GM18909 (cell line): Measurements from ENCODE around the gene WDR11.

Experiments used
- ATAC-seq: cut with Tn5 transposase; IDR thresholded peaks from one replicate; pipeline ENCODE4 v1.9.1; 2021; ENCODE audit warnings: mild to moderate bottlenecking; ENCODE audit not compliant: unreplicated experiment, poor library complexity

The WDR11 gene

DNA sequence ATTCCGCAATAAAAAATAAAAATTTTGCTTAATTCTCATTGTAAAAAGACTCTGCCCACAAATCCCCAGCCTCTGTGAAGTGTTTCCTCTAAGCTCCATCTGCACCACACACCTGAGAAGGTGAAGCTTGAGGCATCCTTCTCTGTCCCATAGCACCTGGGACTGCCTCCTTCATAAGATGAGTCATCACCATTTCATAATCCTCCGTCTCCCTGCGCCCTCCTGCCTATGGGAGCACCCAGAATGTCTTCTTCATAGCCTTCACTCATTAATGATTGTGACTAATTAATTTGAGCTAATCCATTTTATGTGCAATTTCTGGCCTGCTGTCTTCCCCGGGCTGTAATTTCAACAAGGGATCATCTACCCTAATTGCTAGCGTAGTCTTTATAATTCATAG is 90.3 kb downstream of the WDR11 start:
- ATAC-seq, result no peak

DNA sequence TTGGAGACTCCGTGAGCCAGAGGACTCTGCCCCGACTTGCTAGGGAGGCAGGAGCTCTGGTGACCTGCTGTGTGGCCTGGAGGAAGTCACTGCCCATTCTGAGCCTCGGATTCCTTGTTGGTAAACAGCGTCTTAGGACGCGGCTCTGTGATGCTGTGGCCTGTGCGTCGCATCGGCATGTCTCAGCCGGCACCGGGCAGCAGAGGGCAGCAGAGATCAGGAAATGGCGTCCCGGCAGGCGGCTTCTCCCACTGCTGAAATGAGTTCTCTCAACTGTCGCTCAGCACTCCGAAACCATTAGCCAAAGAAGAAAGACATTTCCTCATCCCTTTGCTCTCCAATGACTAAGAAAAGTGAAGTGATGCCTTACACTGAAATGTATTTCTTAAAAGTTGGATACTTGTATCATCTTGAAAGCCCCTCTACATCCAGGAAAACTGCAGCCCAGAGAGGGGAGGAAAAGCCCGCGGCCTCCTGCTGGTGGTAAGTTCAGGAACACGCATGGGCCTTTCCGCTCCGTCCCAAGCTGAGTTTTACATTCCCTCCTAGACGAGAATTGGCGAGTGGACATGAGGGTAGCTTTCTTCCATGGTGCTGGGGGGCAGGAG is 91.7 kb downstream of the WDR11 start:
- peak; percentile 87 for ATAC-seq

DNA sequence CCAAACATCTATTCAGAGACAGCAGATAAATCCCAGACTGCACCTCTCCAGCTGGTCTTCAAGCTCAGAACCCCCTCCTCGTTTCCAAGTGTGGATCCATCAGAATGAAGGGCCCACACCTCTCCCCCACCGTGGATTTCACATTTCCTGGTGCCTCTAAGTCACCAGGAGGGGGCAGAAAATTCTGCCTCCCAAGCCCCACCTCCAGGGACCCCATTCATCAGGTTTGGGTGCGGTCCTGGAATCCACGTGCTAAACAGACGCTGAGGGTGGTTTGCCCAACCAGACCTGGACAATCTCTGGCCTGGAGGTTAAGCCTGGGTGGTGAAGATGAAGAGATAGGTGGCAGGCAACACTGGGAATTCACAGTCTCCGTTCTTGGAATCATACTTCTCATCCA is 92.4 kb downstream of the WDR11 start:
- ATAC-seq, result no peak

DNA sequence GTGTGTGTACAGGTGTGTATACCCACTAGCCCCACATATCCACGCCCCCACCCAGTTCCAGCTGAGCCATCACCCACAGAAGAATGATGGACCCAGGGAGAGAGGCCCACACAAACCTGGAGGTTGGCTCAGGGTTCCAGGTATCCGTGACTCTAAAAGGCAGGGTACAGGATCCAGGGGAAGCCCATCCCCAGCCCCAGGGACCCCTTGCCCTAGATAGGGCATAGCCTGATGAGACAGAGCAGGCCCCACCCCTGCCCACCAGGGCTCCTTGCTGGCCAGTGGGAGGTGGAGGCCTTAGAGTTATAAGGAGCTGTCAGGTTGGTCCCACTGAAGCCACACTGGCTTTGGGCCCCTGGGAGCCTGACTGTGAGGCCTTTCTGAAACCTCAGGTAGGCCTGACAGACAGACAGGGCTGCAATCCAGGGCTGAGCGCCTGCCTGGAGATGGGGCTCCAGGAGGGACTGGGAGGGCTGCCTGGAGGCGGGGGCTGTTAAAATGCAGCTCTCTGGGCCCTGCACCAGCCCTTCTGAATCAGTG is 93.5 kb downstream of the WDR11 start:
- no peak for ATAC-seq

DNA sequence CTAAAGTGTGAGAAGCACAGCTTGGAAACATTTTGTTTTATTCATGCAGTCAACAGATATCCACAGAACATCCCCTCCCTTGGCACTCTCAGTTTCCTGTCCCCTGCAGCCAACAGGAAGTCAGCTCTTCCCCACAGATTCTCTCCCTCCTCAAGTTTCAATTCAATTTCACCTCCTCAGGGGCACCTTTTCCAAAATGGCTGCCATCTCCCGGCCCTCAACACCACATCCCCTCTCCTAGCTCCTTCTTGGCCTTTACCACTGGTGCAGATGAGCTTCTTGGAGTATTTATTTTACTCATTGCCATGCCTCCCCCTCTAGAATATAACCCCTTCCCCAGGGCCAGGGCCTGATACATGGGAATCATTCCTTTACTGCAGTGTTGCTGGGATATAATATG is 94.0 kb downstream of the WDR11 start:
- no peak for ATAC-seq

DNA sequence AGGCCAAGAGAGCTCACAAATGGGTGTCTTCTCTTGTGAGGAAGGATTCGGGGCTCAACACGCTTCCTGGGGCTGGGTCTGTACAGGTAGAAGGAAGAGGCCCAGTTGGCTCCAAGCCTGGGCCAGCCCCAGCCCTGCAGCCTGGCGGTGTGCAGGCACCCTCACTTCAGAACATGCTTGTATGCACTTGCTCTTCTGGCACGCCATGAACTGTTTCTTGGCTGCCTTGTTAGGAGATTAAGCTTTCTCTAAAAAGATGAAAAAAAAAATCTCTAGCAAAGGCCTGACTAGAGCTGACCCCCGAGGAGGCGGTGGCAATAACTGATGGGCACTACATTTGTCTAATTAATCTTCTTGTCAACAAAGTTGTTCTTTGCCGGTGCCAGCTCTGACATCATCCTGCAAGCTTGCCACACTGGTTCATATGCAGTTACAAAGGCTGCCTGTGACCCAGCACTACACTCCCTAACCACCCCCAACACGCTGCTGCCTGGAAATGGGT is 94.7 kb downstream of the WDR11 start:
- ATAC-seq, result no peak

DNA sequence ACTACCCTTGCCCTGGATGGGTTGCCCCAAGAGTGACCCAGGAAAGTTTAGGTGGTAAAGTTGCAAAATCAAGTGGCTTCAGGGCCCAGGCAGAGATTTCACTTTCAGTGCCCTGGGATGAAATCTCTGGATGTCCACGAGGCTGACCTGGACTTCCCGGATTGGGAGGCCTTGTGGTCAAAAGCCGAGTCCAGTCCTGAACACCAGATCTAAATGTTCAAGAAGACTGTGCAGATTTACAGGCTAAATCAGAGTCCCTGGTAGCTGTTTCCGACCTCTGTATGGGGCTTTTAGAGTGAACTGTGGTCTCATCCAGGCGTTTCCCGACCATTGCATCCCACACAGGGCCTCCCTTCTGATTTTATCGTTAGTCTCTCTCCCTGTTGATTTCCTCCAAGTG is 95.3 kb downstream of the WDR11 start:
- ATAC-seq, result no peak

DNA sequence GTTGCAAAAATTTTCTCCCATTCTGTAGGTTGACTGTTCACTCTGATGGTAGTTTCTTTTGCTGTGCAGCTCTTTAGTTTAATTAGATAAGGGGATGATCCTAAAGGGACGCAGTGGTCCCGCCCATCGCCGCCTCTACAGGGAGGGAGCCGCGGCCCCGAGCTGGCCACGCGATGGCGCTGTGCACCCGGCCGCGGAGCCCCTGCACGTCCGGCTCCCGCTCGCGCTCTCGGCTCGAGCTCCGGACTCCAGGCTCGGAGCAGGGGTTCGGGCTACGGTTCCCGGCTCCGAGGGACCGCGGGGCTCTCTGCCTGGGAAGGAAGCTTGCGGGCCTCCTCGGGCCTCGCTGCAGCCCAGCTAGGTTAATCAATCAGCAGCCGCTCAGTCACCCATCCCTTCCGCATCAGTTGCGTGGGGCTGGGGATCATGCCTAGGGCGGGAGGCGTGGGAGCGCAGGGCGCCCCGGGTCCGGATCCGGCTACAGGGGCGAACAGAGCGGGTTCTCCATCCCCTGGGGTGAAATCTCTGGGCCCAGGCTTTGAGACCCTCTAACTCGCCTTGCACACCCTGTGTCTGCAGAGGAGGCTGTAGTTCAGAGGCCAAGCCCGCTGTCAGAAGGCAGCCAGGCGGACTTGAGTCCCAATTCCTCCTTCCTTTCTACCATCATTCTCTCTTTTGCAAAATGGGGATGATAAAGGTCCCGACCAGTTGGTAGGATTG is 97.9 kb downstream of the WDR11 start:
- peak; percentile 89 for ATAC-seq

DNA sequence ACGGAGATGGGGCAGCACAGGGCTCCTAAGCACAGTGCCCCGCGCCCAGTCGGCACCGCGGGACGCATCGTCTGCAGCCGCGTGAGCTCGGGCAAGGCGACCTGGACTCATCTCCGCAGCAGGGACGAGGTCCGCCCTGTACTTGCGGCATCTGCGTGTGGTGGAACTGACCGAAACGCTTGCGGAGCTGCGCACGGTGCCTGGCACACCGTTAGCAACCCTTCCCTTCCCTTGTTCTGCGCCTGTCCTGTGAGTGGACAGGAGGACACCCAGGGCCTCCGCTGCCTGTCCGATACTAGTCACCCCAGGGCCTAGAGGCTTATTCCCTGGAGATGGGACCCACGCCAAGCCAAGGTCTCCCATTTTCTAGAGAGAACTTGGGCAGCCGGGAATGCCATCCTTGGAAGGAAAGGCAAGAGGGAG is 98.5 kb downstream of the WDR11 start:
- peak; percentile 25 for ATAC-seq

DNA sequence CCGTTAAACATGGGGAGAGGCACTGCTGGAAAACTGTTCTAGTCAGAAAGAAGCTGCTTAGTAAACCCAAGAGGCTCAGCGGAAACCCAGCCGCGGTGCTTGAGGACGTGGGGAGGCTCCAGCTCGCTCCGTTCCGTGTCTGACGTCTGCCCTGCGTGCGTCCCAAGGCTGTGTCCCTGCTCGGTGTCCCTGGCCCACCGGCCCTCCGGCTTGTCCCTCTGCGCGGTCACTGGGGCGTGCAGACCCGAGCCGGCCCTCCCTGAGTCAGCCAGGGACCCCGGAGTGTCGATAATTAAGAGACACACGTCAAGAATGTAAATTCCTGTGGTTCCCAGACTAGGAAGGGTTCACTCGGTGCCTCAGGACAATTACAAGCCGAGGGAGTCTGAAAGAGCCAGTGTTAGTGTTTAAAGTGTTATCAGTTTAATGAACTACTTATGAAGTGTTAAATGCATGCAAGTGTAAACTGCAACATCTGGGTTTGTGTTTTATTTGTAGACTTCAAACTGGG is 98.9 kb downstream of the WDR11 start:
- ATAC-seq, result no peak

DNA sequence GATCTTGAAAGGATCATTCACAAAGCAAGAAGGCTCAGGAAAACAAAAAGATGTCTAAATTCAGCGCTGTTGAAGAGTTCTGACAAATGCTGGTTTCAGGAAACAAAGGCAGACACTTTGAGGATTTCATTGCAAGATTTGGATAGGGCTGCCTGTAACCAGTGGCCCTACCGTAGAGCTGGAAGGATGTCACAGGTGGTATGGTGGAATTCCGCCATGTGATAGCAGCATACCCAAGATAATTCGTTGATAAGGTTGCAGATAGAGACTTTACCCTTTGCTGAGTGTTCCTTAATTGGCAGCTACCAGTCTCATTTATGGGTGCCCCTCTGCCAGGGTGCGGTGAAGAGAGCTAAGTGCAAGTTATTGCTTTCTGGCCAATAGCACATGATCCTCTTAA is 100.1 kb downstream of the WDR11 start:
- no peak for ATAC-seq

DNA sequence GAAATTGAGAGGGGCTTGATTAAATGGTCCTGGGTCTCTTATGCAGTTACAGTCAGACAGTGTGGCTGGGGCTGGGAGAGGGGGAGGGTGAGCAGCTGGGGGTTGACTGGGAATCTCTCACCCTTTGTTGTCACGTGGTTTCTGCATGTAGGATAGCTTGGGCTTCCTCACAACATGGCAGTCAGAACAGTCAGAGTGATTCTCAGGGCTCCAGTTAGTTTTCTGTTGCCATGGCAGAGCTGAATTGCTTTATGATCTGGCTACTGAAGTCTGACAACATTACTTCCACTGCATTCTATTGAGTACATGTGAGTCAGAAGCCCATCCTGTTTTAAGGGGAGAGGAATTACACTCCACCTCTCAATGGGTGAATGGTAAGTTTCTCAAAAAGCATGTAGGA is 102.7 kb downstream of the WDR11 start:
- ATAC-seq, result no peak
